ENCODE results near the gene RPH3AL. TPM values are rescaled to one million over a fixed set of nuclear protein-coding genes. Genes with fewer than 3 reads are reported as not detected.
A peak's percentile ranks its signal among the peaks of the same experiment; 100 is the strongest.

RPH3AL gene
- total RNA-seq, 1 donor from 2014 or later, result 31.5 TPM

DNA sequence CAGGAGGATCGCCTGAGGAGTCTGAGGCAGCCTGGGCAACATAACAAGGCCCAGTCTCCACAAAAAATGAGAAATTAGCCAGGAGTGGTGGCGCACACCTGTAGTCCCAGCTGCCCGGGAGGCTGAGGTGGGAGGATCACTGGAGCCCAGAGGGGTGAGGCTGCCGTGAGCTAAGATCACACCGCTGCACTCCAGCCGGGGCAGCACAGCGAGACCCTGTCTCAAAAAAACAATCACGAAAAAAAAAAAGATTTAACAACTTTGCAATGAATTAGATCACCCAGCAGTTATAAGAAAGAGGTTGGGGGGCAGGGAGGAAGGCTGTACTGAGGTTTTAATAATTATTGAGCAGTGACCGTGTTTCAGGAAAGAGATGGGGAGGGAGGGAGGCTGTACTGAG is 49.4 kb downstream of the RPH3AL start:
- no peak for DNase-seq (ENCODE audit: low spot score)

DNA sequence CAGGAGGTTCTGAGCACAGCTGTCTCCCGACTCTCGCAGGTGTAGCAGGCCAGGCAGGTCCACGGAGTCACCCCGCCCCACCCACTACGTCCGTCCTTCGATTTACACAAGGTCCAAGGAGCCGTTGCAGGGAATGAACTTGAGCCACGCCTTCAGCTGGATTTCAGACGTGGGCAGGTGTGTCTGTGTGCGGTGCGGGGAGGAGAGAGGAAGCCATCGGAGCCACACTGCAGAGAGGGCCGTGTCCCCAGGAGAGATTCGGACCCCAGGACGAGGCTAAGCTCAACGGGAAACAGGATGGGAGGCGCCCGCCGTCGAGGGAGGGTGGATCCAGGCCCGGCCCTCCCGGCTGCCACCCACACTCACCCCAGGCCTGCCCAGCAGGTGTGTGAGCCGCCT is 50.3 kb downstream of the RPH3AL start:
- no peak for DNase-seq (ENCODE audit: low spot score)

DNA sequence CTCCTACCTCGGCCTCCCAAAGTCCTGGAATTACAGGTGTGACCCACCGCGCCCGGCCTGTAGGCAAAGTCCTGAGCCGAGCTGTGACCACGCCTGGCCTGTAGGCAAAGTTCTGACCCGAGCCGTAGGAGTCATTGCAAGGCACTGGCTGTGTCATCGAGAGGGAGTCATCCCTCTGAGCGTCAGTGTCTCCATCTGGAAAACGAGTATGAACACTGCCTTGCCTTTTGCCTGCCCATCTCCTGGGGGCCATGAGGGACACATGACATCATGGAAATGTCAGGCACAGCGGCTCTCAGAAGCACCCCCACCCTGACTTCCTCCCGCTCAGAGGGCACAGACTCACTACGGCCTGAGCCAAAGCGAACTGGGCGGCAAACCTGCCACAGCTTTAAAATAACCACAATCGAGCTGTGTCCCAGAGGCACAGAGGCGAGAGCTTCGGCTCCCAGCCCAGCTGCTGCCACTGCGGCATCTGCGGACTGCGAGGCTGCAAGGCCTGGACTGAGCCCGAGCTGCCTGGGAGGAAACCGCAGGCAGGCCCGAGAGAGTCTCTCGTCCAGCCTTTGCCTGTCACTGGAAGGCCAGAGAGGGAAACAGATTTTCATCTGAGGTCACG is 50.8 kb downstream of the RPH3AL start:
- no peak for DNase-seq (ENCODE audit: low spot score)

DNA sequence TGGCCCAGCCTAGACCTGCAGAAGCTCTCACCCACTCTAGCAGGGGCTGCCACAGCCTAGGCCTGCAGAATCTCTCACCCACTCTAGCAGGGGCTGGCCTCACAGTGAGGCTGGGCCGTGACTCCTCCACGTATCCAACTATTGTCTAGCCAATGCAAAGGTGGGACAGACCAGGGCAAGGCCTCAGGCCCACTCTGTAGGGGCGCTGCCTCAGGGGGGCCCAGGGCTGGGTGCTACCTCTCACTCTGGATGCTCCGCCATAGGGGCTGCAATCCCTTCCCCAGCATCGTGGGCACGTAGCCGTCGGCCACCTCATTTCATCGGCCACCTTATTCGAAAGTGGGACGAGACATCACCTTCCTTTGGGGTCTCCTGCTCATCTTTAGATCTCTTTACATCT is 51.7 kb downstream of the RPH3AL start:
- no peak for DNase-seq (ENCODE audit: low spot score)

DNA sequence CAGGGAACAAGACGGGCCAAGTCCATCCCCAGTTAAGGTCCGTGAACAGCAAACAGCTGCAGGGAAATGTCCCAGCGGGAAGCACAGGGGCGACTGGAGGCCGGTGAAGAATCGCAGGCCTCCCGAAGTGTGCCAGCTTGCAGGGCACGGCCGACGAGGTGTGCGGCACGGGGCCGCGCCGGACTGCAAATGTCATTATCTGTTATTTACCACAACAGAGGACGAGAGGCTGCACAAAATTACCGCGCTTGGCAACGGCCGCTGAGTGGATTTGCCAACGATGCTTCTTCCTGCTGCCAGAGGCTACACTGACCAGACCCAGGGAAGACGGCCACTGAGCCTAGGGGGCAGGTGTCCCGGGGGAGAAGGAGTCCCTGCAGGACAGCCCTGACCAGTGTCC is 53.1 kb downstream of the RPH3AL start:
- DNase-seq (ENCODE audit: low spot score), result no peak

DNA sequence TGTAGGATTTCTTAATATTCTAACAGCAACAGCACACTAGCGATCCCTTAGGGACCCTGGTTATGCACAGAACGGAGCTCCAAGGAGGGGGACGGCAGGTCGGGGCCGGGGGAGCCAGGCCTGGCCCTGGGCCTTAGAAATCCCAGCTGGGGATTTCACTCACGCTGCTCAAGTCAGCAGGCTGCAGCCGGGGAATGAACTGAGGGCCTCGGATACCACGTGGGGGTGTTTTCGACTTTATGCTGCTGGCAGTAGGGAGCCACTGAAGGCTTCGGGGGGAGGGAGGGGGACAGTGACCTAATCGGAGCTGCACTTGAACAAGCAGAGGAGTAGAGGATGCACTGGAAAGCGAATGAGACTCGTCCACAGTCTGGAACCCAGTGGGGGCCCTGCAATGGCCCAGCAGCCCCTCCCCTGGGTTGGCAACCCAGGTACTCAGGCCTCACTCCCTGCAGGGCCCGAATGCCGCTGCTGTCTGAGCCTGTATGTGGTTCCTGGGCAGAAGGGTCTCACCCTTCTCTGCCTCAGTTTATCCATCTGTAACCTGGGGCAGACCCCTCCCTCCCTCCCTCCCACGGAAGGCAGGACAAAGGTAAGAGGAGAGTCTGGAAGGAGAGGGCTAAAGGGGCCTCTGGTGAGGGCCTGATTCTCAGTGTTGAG is 53.7 kb downstream of the RPH3AL start:
- no peak for DNase-seq (ENCODE audit: low spot score)

DNA sequence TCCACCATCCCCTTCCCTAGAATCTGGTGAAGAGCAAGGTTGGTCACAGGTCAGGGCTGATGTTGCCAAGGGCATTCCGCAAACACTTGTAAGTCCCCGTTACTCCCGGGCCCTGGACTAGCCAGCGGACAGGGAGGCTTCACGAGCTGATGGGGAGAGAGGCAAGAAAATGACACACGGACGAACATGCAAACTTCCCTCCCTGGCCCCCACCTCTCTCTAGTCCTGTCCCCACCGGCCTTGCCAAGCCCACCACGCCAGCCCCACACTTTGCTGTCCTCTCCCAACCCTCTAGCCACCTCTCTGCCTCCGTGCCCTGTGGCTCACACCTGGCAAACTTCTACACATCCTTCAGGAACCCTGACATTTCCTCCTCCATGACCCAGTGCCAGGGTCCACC is 54.8 kb downstream of the RPH3AL start:
- DNase-seq (ENCODE audit: low spot score), result no peak

DNA sequence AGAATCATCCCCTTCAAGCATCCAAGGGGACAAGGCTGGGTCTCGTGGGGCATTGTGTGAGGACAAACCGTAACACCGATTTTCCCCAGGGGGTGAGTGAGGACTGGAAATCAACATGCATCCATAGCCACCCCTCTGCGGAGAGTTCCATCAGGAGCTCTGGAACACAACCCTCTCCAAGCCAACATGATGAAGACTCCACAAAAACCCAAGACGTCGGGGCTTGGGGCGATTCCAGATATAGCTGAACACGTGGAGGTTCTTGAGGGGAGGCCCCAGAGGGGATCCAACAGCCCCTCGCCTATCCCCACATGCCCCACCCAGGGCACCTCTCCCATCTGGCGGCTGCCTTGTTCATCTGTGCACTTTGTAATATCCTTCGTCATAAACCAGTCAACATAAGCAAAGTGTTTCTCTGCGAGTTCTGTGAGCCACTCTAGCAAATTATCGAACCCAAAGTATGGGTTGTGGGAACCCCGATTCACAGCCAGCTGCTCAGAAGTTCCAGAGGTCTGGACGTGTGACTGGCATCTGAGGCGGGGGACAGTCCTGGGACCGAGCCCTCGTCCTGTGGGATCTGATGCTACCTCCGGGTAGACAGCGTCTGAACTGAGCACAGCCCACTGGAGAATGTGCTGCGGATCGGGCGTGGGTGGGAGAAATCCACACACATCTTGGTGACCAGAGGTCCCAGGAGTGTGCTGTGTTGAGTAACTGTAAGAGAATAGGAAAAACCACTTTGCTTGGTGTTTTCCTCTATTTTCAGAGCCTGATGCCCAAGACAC is 55.5 kb downstream of the RPH3AL start:
- no peak for DNase-seq (ENCODE audit: low spot score)

DNA sequence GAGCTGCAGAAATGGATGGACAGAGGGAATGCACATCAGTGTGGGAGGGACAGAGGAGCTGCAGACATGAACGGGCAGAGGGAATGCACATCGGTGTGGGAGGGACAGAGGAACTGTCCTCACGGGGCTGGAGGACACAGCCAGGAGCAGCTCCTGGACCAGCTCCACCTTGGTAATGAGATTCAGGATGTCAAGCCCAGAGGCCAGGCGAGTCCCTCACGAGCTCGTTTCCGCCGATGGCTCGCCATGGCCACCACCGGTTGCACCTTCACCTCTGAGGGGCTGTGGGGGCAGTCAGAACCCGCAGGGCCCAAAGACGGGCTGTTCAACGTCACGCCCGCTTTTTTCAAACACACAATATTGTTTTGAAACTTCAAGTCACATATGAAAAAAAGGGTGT is 56.2 kb downstream of the RPH3AL start:
- DNase-seq (ENCODE audit: low spot score), result no peak

DNA sequence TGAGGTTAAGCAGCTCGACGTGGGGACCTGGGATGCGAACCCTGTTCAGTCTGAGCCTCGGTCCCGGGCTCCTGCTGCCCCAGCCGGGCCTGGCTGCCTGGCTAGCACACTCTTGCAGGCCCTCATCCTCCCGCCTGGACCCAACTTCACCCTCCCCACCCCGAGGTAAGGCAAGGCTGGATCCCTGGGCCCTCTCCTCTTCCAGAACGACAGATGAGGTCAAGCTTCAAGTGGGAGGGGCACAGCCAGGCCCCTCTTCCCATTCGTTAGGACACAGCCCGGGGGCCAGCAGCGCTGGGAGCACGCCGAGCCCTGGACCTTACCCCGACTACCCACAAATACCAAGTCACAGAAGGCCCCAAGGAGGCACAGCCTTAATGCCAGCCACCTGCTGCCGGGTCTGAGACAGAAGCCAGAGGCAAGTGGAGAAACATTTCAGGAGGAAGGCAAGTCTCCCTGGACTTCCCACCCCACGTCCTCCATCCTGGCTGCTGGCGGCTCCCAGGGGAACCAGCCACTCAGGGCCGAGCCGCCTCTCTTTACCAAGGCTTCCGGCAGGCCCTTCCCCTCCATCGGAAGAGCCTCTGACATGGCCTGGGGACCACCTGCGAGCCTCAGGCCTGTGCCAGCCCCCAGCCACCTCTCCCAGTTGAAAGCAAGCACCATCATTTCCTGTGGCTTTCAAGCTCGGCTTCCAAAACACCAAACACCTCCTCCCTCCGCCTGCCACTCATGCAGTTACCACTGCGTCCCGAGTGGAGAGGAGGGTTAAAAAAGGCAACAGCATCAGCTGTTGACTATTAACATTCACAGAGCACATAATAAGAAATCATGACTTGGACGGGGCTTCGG is 59.9 kb downstream of the RPH3AL start:
- no peak for DNase-seq (ENCODE audit: low spot score)

DNA sequence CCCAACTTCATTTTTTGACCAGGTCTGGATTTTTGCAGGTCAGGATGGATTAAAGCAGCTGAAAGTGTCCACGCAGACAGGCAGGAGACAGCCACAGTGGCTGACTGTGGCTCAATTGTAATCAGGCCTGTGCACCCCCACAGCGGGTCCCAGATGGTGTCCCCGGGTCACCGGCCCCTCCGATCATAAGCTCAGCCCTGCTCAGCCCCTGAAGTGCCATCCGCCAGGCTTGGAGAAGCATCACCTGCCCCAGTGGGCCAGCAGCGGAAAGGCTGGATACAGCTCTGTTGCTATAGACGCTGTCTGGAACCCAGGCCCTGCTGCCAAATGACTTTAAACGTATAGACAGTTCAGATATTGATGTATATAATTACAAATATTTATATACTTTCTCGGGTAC is 60.6 kb downstream of the RPH3AL start:
- no peak for DNase-seq (ENCODE audit: low spot score)

DNA sequence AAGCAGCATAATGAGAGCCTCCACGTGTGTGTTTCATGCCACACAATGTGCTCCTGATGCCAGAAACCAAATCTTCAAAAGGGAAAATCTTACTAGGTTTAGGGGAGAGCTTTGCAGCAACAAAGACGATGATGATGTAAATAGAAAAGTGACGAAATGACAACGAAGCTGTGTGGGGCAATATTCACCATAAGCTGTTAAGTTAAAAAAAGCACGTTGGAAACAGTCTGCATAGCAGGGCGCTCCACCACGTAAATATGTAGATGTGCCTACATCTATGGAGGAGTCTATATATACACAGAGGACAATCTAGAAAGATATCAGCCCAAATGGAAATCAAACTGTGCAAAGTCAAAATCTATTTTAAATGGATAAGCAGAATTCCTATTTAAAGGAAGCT is 61.0 kb downstream of the RPH3AL start:
- DNase-seq (ENCODE audit: low spot score), result no peak

DNA sequence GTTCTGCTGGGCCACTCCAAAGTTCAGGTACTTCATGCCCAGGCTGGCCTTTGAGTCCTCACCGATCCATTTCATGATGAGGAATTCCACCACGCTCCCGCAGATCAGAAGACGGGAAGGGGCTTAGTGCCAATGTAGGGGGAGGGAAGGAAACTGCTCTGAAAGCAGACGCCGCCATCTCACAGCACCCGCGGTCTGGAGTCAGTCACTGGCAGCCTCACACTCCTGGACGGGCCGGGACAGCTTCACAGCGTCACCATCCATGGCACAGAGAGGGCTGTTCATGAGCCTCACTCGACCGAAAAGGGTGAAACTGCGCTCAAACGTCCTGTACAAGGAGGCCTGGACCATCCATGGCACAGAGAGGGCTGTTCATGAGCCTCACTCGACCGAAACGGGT is 62.0 kb downstream of the RPH3AL start:
- DNase-seq (ENCODE audit: low spot score), result no peak

DNA sequence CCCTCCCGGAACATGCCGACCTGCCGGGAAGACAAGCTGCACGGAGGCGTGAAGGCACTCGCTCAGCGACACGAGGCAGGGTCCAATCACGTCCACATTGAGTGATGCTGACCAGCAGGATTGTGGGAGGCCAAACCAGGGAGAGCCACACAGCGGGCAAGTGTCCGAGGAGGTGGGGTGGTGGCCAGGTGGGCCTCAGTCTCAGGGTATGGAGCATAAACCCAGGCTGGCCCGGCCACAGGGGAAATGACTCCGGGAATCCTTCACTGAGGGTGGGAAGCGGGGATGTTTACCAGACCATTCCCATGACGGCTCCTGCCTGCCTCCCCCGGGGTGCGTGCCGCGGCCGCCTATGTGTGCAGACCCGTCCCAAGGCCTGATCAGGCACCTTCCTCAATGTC is 62.5 kb downstream of the RPH3AL start:
- DNase-seq (ENCODE audit: low spot score), result no peak

DNA sequence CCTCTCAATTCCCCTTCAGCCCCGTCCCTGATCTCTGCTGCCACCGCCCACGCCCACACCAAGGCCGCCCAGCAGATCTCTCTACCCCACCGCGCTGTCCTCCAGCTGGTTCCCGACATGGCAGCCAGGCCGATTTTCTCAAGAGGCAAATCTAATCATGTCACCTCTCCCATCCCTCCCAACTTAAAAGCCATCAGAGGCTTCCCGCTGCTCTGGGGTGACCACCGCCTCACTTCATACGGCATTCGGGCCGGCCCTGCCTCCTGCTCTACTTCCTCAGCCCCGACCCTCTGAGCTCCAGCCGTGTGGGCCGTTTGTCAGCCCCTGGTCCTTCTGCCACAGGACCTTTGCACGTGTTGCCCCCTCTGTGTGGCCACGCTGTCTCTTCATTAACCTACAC is 63.2 kb downstream of the RPH3AL start:
- DNase-seq (ENCODE audit: low spot score), result no peak

DNA sequence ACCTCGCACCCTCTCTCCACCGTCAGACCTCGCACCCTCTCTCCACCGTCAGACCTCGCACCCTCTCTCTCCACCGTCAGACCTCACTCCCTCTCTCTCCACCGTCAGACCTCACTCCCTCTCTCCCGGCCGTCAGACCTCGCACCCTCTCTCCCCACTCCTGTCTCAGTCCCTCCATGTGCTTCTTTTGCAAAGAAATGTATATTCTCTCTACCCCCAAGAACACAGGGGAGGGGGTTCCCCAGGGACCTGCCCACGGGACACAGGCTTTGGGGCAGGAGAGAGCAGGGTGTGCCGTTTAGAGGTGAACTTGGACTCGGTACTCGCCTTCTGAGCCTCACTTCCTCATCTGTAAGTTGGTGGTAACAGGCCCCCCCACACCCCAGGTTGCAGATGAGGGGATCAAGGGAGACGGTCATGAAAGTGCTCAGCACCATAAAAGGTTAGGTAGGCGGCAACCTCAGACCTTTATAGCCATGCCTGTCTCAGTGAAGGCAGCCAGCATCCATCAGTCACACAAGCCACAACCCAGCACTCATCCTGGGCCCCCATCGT is 63.7 kb downstream of the RPH3AL start:
- no peak for DNase-seq (ENCODE audit: low spot score)

DNA sequence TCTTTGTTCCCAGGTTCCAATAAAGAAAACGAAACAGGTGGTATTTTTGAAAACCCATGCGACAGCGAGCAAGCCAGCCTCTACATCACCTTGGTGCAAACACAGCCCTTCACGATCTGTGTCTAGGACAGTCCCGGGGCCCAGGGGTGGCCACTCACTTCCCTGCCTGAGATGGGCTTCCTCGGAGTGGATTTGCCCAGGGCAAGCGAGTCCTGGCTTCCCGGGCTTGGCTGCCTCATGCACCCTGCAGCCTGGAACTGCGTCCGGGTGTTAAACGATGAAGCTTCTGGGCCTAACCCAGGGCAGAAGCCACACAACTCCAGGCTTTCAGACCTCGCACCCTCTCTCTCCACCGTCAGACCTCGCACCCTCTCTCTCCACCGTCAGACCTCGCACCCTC is 66.0 kb downstream of the RPH3AL start:
- DNase-seq (ENCODE audit: low spot score), result no peak

DNA sequence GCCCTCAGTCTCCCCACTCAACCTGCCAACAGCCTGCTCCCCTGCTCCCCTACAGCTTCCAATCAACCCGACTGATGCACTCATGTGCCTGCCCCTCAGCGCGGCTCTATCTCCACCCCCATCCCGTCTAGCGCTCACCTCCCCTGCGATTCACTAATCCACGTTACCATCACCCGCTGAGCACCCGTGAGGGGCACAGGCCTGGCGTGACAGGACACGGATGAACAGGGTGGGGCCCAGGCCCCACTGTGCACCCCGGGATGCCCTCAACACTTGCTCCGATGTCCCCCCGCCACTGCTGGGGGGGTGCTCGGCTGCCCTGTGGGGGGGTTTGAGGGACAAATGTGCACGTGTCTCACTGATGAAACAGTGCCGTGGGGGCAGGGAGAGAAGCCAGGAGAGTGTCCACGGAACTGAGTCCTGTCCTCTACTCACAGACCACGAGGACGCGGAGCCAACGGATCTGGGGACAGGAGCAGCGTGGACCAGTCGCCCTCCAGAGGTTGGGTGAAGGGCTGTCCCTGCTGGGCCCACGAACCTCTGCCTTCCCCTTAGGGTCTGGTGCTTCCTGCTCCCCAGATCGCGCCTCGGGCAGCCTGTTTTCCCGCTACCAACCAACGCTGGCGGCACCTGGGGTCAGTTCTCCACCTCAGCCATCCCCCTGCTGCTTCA is 66.7 kb downstream of the RPH3AL start:
- DNase-seq (ENCODE audit: low spot score), result no peak

DNA sequence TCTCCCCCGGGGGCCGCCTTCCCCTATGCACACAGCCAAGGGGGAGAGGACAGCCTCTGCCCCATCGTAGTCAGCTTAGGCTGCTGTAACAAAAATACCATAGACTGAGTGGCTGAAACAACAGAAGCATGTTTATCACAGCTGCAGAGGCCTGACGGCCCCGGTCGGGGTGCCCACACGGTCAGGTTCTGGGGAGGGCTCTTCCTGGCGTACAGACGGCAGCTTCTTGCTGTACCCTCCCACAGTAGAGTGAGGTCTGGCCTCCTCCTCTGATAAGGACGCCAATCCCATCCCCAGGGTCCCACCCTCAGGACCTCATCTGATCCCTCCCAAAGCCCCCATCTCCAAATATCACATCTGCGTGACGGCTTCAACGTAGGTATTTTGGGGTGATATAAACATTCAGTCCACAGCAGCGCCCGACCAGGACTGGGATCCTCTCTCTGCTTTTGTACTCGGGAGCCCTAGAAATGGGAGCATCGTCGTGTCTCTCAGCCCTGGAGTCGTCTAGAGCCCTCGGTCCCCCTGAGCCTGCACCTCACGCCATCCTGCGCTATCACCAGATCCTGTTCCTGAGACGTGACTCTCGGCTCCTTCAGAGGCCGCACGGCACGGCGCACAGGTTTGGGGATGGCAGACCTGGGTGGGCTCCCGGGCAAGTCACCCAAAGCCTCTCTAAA is 67.8 kb downstream of the RPH3AL start:
- DNase-seq (ENCODE audit: low spot score), result peak; percentile 28
